HG02642 (cell line): ENCODE measurements around the gene EXOC4.
"Not testable (repeated sequence)": the region's sequence is repeated elsewhere in the genome, so short reads cannot be mapped to it uniquely, and the experiment has no call there.

Experiments
- ATAC-seq: cut with Tn5 transposase; IDR thresholded peaks from one replicate; pipeline ENCODE4 v1.9.1; 2021; ENCODE audit warnings: mild to moderate bottlenecking; ENCODE audit not compliant: unreplicated experiment, poor library complexity

EXOC4 gene

GRCh38 chr7:133871757-133872156, 618.9 kb downstream of the EXOC4 start:
- ATAC-seq: no peak

DNA sequence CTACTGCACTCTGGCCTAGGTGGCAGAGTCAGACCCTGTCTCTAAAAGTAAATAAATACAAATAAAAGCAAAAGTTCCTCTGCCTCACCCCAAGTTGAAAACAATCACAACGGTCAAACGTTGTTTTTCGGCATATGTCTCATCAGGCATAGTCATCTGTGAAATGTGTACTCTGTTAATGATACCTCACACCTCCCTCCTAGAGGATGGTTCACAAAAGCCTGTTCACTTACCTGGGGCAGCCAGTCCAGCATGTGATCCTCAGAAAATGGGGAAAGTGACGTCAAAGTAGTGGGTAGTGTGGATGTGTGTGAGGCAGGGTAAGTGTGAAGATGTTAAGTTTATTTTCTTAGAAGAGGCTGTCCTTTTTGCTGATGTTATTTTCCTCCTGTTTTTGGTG, 620.3 kb downstream of the EXOC4 start:
- ATAC-seq: no peak

GRCh38 chr7:133873631-133874030, 620.8 kb downstream of the EXOC4 start:
- ATAC-seq: no peak

- ATAC-seq: no peak
Observed at GRCh38 chr7:133883591-133883990, 630.7 kb downstream of the EXOC4 start.

DNA sequence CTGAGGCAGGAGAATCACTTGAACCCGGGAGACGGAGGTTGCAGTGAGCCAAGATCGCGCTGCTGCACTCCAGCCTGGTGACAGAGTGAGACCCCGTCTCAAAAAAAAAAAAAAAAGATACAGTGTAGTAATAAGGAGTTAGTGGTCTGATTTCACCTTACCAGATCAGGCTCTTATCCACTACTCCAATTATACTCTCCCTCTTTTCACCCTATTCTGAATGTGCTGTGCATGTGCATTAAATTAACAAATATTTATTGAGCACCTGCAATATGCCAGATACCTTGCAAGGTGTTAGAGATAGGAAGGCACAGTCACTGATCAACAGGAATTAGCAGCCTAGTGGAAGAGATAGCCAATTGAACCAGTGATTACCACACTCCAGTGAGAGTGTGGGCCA, 632.3 kb downstream of the EXOC4 start:
- no peak for ATAC-seq

DNA sequence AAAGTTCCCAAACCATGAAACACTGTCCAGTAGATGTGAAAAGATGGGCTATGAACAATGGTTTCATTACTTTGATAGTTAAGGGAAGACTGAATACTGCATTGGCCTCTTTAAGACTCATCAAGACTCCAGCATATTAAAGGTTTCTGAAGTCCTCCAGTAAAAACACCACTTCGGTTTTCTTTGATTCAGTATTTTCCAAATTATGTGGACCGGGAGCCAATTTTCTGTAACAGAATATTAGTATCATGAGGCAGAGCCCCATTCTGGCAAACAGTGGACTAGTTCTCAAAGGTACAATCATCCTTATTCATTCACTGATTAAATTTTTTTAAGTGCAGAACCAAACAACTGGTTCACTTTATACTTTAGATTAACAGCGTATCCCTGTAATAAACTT, 633.2 kb downstream of the EXOC4 start:
- no peak for ATAC-seq

DNA sequence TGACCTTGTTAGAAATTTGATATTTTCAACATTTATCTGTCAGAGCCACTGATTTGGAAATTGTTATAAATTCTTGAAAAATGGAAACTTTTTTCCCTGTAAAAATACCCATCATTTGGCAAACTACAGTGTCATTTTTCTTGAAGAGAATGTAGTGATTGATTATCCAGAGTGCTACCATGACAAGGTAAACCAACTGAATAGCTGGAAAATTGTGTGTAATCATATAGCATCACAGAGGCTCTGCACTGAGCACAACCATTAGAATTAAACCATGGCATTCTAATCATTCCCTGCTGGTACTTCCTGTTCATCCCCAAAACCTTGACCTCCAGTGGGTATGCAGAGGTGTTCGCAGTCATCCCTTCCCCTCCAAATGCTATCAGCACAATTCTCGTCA, 633.9 kb downstream of the EXOC4 start:
- ATAC-seq: no peak

- no peak for ATAC-seq
Observed at GRCh38 chr7:133887459-133887858, 634.6 kb downstream of the EXOC4 start.

- ATAC-seq: no peak
Observed at GRCh38 chr7:133888061-133888930, 635.4 kb downstream of the EXOC4 start.

DNA sequence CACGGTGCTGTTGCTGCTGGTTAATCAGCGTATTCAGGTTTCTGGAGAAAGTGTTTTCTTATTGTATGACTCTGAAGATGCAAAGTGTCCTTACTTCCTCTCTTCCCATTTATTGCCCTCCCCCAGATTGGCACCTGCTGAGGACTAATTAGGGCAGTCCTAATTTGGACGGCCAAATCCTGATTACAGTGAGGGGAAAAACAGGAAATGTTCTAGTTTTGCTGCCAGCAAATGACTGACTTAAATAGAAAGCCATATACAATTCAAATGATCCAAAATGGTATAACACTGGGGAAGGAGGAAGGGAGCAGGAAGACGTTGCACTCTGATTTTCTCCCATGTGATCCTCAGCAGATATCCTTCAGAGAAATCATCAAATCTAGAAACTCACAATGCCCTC, 651.9 kb downstream of the EXOC4 start:
- no peak for ATAC-seq

DNA sequence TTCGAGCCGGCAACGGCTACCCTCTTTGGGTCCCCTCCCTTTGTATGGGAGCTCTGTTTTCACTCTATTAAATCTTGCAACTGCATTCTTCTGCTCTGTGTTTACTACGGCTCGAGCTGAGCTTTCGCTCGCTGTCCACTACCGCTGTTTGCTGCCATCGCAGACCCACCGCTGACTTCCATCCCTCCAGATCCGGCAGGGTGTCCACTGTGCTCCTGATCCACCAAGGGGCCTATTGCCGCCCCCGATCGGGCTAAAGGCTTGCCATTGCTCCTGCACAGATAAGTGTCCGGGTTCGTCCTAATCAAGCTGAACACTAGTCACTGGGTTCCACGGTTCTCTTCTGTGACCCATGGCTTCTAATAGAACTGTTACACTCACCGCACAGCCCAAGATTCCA, 653.7 kb downstream of the EXOC4 start:
- not testable (repeated sequence) for ATAC-seq

GRCh38 chr7:133910761-133911160, 657.9 kb downstream of the EXOC4 start:
- no peak for ATAC-seq

DNA sequence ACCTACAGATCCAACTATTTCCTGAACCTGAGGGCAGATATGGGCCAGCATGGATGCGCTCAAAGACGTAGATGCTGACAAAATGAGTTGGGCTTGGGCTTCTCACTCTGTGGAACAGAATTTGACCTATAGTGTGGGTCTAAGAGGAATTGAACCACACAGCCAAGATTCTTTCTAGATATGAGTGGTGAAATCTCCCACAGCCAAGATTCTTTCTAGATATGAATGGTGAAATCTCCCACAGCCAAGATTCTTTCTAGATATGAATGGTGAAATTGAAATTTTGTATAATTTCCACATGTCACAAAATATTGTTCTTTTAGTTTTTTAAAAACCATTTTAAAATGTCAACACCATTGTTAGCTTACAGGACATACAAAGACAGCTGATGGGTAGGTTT, 658.8 kb downstream of the EXOC4 start:
- ATAC-seq: peak; percentile 56

DNA sequence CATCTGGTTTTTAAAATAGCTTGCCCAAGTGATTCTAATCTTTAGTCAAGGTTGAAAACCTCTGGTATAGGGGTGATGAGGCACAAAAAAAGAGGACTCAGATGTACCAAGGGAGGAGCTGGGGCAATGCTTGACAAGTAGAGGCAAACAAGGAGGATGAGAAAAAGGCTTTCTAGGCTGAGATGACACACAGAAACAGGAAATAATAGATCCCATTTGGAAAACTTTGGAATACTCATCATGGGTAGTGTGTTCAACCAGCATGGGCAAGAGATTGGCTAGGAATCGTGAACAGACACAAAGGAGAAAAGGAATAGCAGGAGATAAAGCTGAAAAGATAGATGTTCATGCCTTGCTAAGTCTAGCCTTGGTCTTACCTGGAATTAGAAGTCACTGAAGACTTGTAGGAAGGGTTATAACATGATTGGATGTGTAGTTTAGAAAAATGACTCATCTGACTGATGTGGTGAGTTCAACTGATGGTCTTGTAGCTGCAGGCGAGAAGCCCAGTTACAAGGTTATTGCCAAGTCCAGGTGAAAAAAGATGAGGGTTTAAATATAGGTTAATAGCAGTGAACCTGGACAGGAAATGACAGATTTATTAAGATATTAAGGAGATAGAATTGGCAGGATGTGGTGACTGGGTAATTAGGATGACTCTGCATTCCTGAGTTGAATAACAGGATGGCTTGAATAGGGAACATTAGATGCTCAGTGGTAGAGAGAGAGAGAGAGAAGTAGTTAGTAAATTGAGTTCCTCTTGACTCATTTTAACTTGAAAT, 660.2 kb downstream of the EXOC4 start:
- no peak for ATAC-seq

- ATAC-seq: no peak
Observed at GRCh38 chr7:133916621-133917020, 663.7 kb downstream of the EXOC4 start.

GRCh38 chr7:133919810-133920209, 666.9 kb downstream of the EXOC4 start:
- no peak for ATAC-seq

- ATAC-seq: no peak
Observed at GRCh38 chr7:133921635-133922182, 668.8 kb downstream of the EXOC4 start.

GRCh38 chr7:133923974-133924373, 671.1 kb downstream of the EXOC4 start:
- ATAC-seq: no peak

GRCh38 chr7:133931053-133931452, 678.2 kb downstream of the EXOC4 start:
- no peak for ATAC-seq

DNA sequence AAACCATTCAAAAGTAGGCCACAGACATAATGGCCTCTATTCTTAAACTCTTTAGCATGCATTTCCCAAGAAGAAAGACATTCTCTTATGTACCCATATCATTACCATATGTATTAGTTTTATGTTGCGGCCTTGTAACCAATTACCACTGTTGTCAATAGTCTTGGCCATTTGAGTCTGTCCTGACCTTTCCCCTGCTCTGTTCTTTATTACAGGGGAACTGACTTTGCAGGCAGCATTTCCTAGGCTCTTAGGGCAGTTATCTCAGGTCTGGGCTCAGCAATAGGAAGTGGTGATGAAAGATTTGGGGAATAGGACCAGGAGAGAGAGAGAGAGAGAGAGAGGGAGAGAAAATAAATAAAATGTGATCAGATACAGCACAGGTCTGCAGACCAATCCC, 679.7 kb downstream of the EXOC4 start:
- ATAC-seq: no peak

- no peak for ATAC-seq
Observed at GRCh38 chr7:133934262-133934976, 681.5 kb downstream of the EXOC4 start.
